DOHH2 (cell line): ENCODE data around the gene KRT12.

Experiments
- H3F3A ChIP-seq: fragments of 200-600 bp; sonication (generic), shearing (Covaris generic); 2 replicates; pipeline ENCODE4 v1.6.0; 2016; ENCODE audit warnings: antibody characterized with exemption, mild to moderate bottlenecking; ENCODE audit not compliant: control insufficient read depth, insufficient read depth
- H3K27ac ChIP-seq: fragments of 200-600 bp; sonication (generic); 2 replicates; pipeline ENCODE4 v1.5.1; 2014; ENCODE audit warnings: low read depth, mild to moderate bottlenecking, low read length, moderate library complexity
- H3K27me3 ChIP-seq: fragments of 200-600 bp; sonication (generic); 2 replicates; pipeline ENCODE4 v1.6.1; 2014; ENCODE audit warnings: mild to moderate bottlenecking, low read length, mixed read lengths; ENCODE audit not compliant: control insufficient read depth
- H3K36me3 ChIP-seq: fragments of 200-600 bp; sonication (generic); 2 replicates; pipeline ENCODE4 v1.6.1; 2014; ENCODE audit warnings: mild to moderate bottlenecking, low read length, moderate library complexity, mixed read lengths; ENCODE audit not compliant: control insufficient read depth
- H3K4me1 ChIP-seq: fragments of 200-600 bp; sonication (generic); 2 replicates; pipeline ENCODE4 v1.6.1; 2014; ENCODE audit warnings: mild to moderate bottlenecking, low read length, mixed read lengths; ENCODE audit not compliant: control insufficient read depth
- H3K4me2 ChIP-seq: fragments of 200-600 bp; sonication (generic); 2 replicates; pipeline ENCODE4 v1.6.0; 2014; ENCODE audit warnings: mild to moderate bottlenecking, low read length, moderate library complexity
- H3K4me3 ChIP-seq: fragments of 200-600 bp; sonication (generic); 2 replicates; pipeline ENCODE4 v1.5.1; 2014; ENCODE audit warnings: mild to moderate bottlenecking, low read length, mixed read lengths
- H3K79me2 ChIP-seq: fragments of 200-600 bp; sonication (generic); 2 replicates; pipeline ENCODE4 v1.6.1; 2014; ENCODE audit warnings: mild to moderate bottlenecking, low read length, mixed read lengths; ENCODE audit not compliant: control insufficient read depth
- H3K9me2 ChIP-seq: fragments of 200-600 bp; sonication (generic); replicated peaks from 2 replicates; pipeline ENCODE4 v1.6.1; 2014; ENCODE audit warnings: mild to moderate bottlenecking, low read length, mixed read lengths; ENCODE audit not compliant: control insufficient read depth
- H3K9me3 ChIP-seq: fragments of 200-600 bp; sonication (generic); 2 replicates; pipeline ENCODE4 v1.6.1; 2014; ENCODE audit warnings: antibody characterized with exemption, low read length, mixed read lengths; ENCODE audit not compliant: control insufficient read depth, insufficient read depth
- H4K20me1 ChIP-seq: fragments of 200-600 bp; sonication (generic); 2 replicates; pipeline ENCODE4 v1.6.0; 2014; ENCODE audit warnings: low read depth, mild to moderate bottlenecking, antibody characterized with exemption, low read length, moderate library complexity; ENCODE audit not compliant: control insufficient read depth, insufficient read depth
- EZH2phosphoT487 ChIP-seq: fragments of 200-600 bp; sonication (generic); IDR thresholded peaks from 2 replicates; pipeline ENCODE4 v1.6.1; 2017; ENCODE audit warnings: borderline replicate concordance, mild to moderate bottlenecking, antibody characterized with exemption, low read length, moderate library complexity, mixed read lengths
- TF ChIP-seq, protein P1 (sequence below): fragments of 200-600 bp; sonication (generic); IDR thresholded peaks from one replicate; pipeline ENCODE4 v1.5.1; 2014; ENCODE audit warnings: antibody characterized with exemption, mild to moderate bottlenecking, low read depth, low read length; ENCODE audit not compliant: poor library complexity, severe bottlenecking

The KRT12 gene

DNA sequence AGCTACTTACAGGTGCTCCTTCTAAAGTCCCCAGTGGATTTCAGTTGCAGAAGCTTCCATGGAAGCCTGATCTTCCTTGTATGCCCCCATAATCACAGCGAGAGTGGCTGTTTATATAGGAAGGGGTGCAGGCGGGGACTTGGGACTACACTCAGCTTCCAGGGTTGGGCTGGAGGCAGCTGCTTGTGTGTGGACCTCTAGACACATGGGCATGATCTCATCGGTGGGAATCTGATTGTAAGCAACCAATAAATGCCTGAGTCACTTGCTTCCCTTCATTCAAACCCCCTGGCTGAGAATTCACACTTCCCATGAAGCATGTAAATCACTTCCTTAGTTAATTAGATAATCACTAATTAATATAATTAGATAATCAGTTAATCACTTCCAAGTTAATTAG, 19.1 kb upstream of the KRT12 start:
- TF ChIP-seq, protein P1, sequence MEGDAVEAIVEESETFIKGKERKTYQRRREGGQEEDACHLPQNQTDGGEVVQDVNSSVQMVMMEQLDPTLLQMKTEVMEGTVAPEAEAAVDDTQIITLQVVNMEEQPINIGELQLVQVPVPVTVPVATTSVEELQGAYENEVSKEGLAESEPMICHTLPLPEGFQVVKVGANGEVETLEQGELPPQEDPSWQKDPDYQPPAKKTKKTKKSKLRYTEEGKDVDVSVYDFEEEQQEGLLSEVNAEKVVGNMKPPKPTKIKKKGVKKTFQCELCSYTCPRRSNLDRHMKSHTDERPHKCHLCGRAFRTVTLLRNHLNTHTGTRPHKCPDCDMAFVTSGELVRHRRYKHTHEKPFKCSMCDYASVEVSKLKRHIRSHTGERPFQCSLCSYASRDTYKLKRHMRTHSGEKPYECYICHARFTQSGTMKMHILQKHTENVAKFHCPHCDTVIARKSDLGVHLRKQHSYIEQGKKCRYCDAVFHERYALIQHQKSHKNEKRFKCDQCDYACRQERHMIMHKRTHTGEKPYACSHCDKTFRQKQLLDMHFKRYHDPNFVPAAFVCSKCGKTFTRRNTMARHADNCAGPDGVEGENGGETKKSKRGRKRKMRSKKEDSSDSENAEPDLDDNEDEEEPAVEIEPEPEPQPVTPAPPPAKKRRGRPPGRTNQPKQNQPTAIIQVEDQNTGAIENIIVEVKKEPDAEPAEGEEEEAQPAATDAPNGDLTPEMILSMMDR: no peak
- no peak for TF ChIP-seq EZH2phosphoT487
- Histone ChIP-seq H3K36me3 (no peaks in the 10 kb centered on the region), H3K9me2 (no peaks in the 10 kb centered on the region)

DNA sequence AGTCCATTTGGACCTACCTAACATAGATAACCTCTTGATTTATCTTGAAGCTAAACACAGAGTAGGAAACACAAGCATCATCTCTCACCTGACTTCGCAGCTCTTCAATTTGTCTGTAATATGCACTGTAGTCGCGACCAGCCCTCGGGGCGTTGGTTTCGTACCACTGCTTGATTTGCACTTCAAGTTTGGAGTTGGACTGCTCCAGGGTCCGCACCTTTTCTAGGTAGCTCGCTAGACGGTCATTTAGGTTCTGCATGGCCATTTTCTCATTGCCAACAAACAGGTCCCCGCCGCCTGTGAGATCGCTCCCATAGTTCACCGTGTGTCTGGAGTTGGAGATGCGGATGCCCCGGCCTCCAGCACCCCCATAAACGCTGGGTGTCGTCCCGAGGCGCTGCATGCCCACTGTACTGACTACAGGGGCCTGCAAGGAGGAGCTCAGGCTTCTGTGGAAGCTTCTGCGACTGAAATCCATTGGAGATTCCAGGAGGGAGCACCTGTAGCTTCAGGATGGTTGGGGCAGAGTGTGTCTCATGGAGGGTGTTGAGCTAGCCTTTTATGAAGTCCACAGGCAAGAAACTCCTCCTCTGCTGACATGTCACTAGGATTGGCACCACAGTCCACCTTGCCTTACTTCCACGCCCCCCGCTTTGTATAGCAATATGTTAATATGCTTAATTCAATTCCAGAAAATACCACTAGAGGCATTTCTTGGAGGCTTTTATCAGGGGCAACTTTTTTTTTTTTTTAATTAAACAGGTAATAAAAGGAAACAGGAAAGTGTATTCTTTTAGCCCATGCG, 17.9 kb upstream of the KRT12 start, which contains the start of gene KRT20:
Gene KRT20 (minus strand): TSS at position 535 of the 805 bp plus-strand sequence. CDS start 57 bp downstream, at position 478.
- TF ChIP-seq, protein P1: peak; percentile 29
- TF ChIP-seq EZH2phosphoT487: no peak
- no peaks in the 10 kb centered on the region for H3K4me1 ChIP-seq
- H3K27ac ChIP-seq: no peak within 1 kb of the TSS
- no peaks in the 10 kb centered on the region for H4K20me1 ChIP-seq
- no peaks in the 10 kb centered on the region for H3F3A ChIP-seq
- H3K36me3 ChIP-seq: no peaks in the 10 kb centered on the region
- H3K4me2 ChIP-seq: no peak within 1 kb of the TSS
- H3K79me2 ChIP-seq: no peaks in the 10 kb centered on the region
- no peaks in the 10 kb centered on the region for H3K9me3 ChIP-seq
- H3K27me3 ChIP-seq: peaks cover 12% of the 10 kb centered on the region
- no peak within 1 kb of the TSS for H3K4me3 ChIP-seq
- no peaks in the 10 kb centered on the region for H3K9me2 ChIP-seq

More for the DNA sequence above, 19.1 kb upstream of the KRT12 start:
- H3K4me3 ChIP-seq: no peak overlapping the region
- no peaks in the 10 kb centered on the region for H4K20me1 ChIP-seq
- no peak overlapping the region for H3K27ac ChIP-seq
- H3F3A ChIP-seq: no peaks in the 10 kb centered on the region
- no peaks in the 10 kb centered on the region for H3K9me3 ChIP-seq
- H3K4me1 ChIP-seq: no peaks in the 10 kb centered on the region
- H3K27me3 ChIP-seq: peaks cover 12% of the 10 kb centered on the region
- no peaks in the 10 kb centered on the region for H3K79me2 ChIP-seq
- no peak overlapping the region for H3K4me2 ChIP-seq

DNA sequence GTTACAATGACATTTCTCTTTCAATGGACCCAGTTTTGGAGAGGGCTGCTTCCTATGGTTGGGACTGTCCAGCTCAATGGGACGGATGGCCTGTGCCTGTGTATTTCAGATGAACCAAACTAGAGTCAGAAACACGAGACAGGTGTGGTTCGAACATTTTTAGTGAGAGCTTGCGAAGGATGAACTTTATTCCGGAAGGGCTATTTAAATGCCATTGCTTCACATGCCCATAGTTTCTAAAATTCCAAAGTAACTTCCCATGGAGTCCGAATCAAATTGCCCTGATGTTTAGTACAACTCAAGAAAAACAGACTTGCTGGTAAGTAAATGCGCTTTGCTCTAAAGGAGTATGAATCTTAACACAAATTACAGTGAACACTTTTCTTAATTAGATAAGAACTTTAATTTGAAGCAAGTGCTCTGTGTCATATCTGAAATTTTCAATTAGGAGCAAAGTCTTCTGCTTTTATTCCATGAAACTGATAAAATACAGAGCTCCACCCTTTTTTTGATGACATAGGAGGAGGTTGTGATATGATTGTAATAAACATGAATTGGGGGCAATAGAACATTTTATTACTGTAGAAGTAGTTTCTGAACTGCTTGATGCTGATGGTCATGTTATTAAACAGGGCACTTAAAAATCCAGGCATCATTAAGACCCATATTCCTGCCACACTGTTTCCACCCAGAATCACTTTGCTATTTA, 16.8 kb upstream of the KRT12 start:
- H3K27me3 ChIP-seq: peaks cover 10% of the 10 kb centered on the region
- no peaks in the 10 kb centered on the region for H3K79me2 ChIP-seq
- TF ChIP-seq, protein P1: no peak
- TF ChIP-seq EZH2phosphoT487: no peak
- no peak overlapping the region for H3K4me3 ChIP-seq
- no peaks in the 10 kb centered on the region for H3K36me3 ChIP-seq
- H3K27ac ChIP-seq: no peak overlapping the region
- no peaks in the 10 kb centered on the region for H3K9me3 ChIP-seq
- H3K4me1 ChIP-seq: no peaks in the 10 kb centered on the region
- H3K9me2 ChIP-seq: no peaks in the 10 kb centered on the region
- no peaks in the 10 kb centered on the region for H4K20me1 ChIP-seq
- no peaks in the 10 kb centered on the region for H3F3A ChIP-seq
- no peak overlapping the region for H3K4me2 ChIP-seq
